OCI-LY1 (cell line): Measurements from ENCODE around the gene LCORL.
"Not testable (repeated sequence)": the region's sequence is repeated elsewhere in the genome, so short reads cannot be mapped to it uniquely, and the experiment has no call there.

ENCODE experiments used
- H2AFZ ChIP-seq: fragments of 200-600 bp; sonication (generic), shearing (Covaris generic); 2 replicates; pipeline ENCODE4 v1.6.0; 2014; ENCODE audit warnings: antibody characterized with exemption, mild to moderate bottlenecking, low read length
- H3F3A ChIP-seq: fragments of 200-600 bp; sonication (generic), shearing (Covaris generic); 2 replicates; pipeline ENCODE4 v1.6.0; 2014; ENCODE audit warnings: mild to moderate bottlenecking, antibody characterized with exemption, low read length, moderate library complexity; ENCODE audit not compliant: insufficient read depth
- H3K27ac ChIP-seq: fragments of 200-600 bp; sonication (generic); 2 replicates; pipeline ENCODE4 v1.5.1; 2014; ENCODE audit warnings: low read length, mixed run types, mild to moderate bottlenecking, low read depth; ENCODE audit not compliant: poor library complexity, severe bottlenecking
- H3K27me3 ChIP-seq: fragments of 200-600 bp; sonication (generic); 2 replicates; pipeline ENCODE4 v1.6.0; 2014; ENCODE audit warnings: antibody characterized with exemption, mild to moderate bottlenecking, low read length, moderate library complexity; ENCODE audit not compliant: insufficient read depth
- H3K36me3 ChIP-seq: fragments of 200-600 bp; sonication (generic); 2 replicates; pipeline ENCODE4 v1.6.1; 2014; ENCODE audit warnings: mild to moderate bottlenecking, antibody characterized with exemption, low read length, moderate library complexity, mixed read lengths; ENCODE audit not compliant: insufficient read depth
- H3K4me1 ChIP-seq: fragments of 200-600 bp; sonication (generic); 2 replicates; pipeline ENCODE4 v1.5.1; 2014; ENCODE audit warnings: mild to moderate bottlenecking, low read length, moderate library complexity; ENCODE audit not compliant: insufficient read depth, severe bottlenecking
- H3K4me2 ChIP-seq: fragments of 200-600 bp; sonication (generic), shearing (Covaris generic); 2 replicates; pipeline ENCODE4 v1.6.1; 2014; ENCODE audit warnings: low read length
- H3K4me3 ChIP-seq: fragments of 200-600 bp; sonication (generic); 2 replicates; pipeline ENCODE4 v1.5.1; 2014; ENCODE audit warnings: low read length, low read depth, mild to moderate bottlenecking, mixed read lengths; ENCODE audit not compliant: poor library complexity, severe bottlenecking
- H3K79me2 ChIP-seq: fragments of 200-600 bp; shearing (Covaris generic); 2 replicates; pipeline ENCODE4 v1.6.1; 2016; ENCODE audit warnings: mixed run types, low read length, mixed read lengths; ENCODE audit not compliant: insufficient read depth
- H3K9ac ChIP-seq: fragments of 200-600 bp; sonication (generic), shearing (Covaris generic); 2 replicates; pipeline ENCODE4 v1.6.1; 2014; ENCODE audit warnings: mild to moderate bottlenecking, low read length, mixed read lengths
- H3K9me2 ChIP-seq: fragments of 200-600 bp; sonication (generic), shearing (Covaris generic); 2 replicates; pipeline ENCODE4 v1.6.1; 2014; ENCODE audit warnings: low read depth, mild to moderate bottlenecking, low read length, mixed read lengths
- H3K9me3 ChIP-seq: fragments of 200-600 bp; shearing (Covaris generic); 2 replicates; pipeline ENCODE4 v1.6.1; 2014; ENCODE audit warnings: low read length, mixed read lengths
- H4K20me1 ChIP-seq: fragments of 200-600 bp; sonication (generic), shearing (Covaris generic); 2 replicates; pipeline ENCODE4 v1.6.0; 2016; ENCODE audit warnings: mild to moderate bottlenecking, low read length; ENCODE audit not compliant: insufficient read depth
- CTCF ChIP-seq: fragments of 200-600 bp; sonication (generic), shearing (Covaris generic); IDR thresholded peaks from 2 replicates; pipeline ENCODE4 v1.5.1; 2017; ENCODE audit warnings: mild to moderate bottlenecking, antibody characterized with exemption, low read length, moderate library complexity, mixed read lengths
- EZH2 ChIP-seq: fragments of 200-600 bp; sonication (generic), shearing (Covaris generic); IDR thresholded peaks from 2 replicates; pipeline ENCODE4 v1.8.0; 2017; ENCODE audit warnings: borderline replicate concordance, mixed run types, mild to moderate bottlenecking, antibody characterized with exemption, low read length, moderate library complexity, mixed read lengths

Gene LCORL

GRCh38 chr4:17865866-17866363, 155.6 kb downstream of the LCORL start:
- Histone ChIP-seq H3K27me3 (no peaks in the 10 kb centered on the region), H2AFZ (no peak overlapping the region), H3K9me3 (no peaks in the 10 kb centered on the region), H3K4me2 (no peak overlapping the region), H3K9me2 (no peaks in the 10 kb centered on the region), H3F3A (no peaks in the 10 kb centered on the region), H3K4me1 (no peaks in the 10 kb centered on the region), H3K4me3 (no peak overlapping the region), H3K79me2 (no peaks in the 10 kb centered on the region), H3K9ac (no peak overlapping the region), H4K20me1 (no peaks in the 10 kb centered on the region), H3K36me3 (no peaks in the 10 kb centered on the region), H3K27ac (no peak overlapping the region)
- TF ChIP-seq EZH2 = no peak
- TF ChIP-seq CTCF = no peak

GRCh38 chr4:17861906-17862305, 159.6 kb downstream of the LCORL start:
- not testable (repeated sequence) for H3K9me3 ChIP-seq, H3K9me2 ChIP-seq, H3K27me3 ChIP-seq, H3K9ac ChIP-seq, H3K27ac ChIP-seq, H3K79me2 ChIP-seq, H2AFZ ChIP-seq, H3K36me3 ChIP-seq, H4K20me1 ChIP-seq, H3F3A ChIP-seq, H3K4me1 ChIP-seq, H3K4me2 ChIP-seq, H3K4me3 ChIP-seq

GRCh38 chr4:17859793-17860406, 161.7 kb downstream of the LCORL start:
- no peaks in the 10 kb centered on the region for H3K4me1 ChIP-seq
- no peak overlapping the region for H3K9ac ChIP-seq
- H3K9me3 ChIP-seq = no peaks in the 10 kb centered on the region
- no peaks in the 10 kb centered on the region for H3K79me2 ChIP-seq
- no peak overlapping the region for H2AFZ ChIP-seq
- H3F3A ChIP-seq = no peaks in the 10 kb centered on the region
- H4K20me1 ChIP-seq = no peaks in the 10 kb centered on the region
- H3K36me3 ChIP-seq = no peaks in the 10 kb centered on the region
- no peak overlapping the region for H3K4me2 ChIP-seq
- TF ChIP-seq CTCF (no peak), EZH2 (no peak)
- H3K4me3 ChIP-seq = no peak overlapping the region
- no peaks in the 10 kb centered on the region for H3K27me3 ChIP-seq
- H3K27ac ChIP-seq = no peak overlapping the region
- no peaks in the 10 kb centered on the region for H3K9me2 ChIP-seq

GRCh38 chr4:17854036-17854435, 167.5 kb downstream of the LCORL start:
- Histone ChIP-seq H3K9me2 (no peaks in the 10 kb centered on the region), H3K4me3 (no peak overlapping the region), H3K4me2 (no peak overlapping the region), H3K27ac (no peak overlapping the region), H3K36me3 (no peaks in the 10 kb centered on the region), H3K4me1 (no peaks in the 10 kb centered on the region), H3K9me3 (no peaks in the 10 kb centered on the region), H3K9ac (no peak overlapping the region), H2AFZ (no peak overlapping the region), H4K20me1 (no peaks in the 10 kb centered on the region), H3K27me3 (no peaks in the 10 kb centered on the region), H3F3A (no peaks in the 10 kb centered on the region), H3K79me2 (no peaks in the 10 kb centered on the region)
- no peak for TF ChIP-seq EZH2
- TF ChIP-seq CTCF = no peak
